ENCODE data around the gene NSMCE4A.
"Not testable (repeated sequence)": the region's sequence is repeated elsewhere in the genome, so short reads cannot be mapped to it uniquely, and the experiment has no call there.

Gene NSMCE4A

DNA sequence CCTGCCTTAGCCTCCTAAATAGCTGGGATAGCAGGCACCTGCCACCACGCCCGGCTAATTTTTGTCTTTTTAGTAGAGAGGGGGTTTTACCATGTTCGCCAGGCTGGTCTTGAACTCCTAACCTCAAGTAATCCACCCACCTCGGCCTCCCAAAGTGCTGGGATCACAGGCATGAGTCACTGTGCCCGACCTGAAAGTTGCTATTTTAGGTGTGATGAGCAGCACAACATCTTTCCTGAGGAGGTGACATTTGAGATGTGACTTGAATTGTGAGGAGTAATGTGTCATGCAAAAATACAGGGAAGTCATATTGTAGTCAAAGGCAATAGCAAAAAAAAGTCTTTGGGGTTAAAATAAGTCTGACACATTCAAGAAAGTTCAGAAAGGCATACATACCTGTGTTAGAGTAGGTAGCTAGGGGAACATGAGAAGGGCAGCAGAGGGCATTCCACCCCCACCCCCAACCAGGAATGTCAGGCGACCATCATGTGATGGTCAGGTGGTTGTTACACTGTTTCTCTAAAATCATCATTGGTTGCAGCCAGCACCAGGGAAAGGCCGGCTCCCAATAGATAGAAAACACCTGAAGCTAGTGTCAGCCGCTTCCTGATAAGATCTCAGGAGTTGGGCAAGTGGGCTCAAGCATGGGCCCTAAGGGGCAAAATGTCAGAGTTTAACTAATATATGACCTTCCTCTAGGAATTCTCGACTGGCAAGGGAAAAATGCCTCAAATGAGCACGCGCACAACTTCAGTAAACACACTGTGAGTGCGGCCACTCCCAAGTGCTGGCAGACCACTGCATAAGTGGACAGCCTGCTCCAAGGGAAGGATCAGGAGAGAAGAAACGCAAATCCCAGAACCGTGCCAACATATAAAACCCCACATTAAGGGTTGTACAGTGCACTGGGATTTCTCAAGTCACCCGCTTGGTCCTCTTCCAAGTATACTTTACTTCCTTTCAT, 13.6 kb upstream of the NSMCE4A start, which contains the start of gene TACC2:
TSS of gene TACC2 (plus strand) at position 803 of the 964 bp plus-strand sequence. CDS start 32,819 bp downstream, outside the sequence.
- no peak for DNase-seq

DNA sequence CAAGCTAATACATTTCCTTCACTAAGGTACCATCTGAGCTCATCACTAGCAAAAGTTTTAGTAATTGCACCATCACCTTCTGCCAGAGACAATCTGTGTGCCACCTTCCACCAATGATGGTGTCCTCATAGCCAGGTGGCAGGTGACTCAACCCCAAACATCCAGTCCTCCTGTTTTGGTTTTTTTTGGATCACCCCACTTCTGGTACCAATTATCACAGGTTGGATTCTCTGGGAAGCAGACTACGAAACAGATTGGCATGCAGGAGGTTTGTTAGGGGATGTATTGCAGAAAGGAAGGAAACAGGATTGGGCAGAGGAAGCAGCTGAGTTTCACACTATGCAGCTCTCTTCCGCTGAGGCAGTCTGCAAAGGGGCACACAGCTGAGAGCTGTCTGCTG, 9.4 kb upstream of the NSMCE4A start:
- no peak for DNase-seq

DNA sequence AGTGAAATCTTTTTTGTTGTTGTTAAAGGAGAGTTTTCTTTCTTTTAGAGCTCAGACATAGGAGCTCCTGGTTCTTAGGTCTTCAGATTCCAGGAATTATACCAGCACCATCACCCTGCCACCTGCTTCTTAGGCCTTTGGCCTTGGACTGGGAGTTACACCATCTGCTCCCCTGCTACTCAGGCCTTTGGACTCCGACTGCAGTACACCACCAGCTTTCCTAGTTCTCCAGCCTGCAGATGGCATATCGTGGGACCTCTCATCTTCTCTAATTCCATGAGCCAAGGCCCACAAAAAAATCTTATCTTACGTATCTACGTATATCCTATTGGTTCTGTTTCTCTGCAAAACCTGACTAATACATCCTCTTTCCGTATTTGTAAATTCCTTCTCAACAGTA, 8.8 kb upstream of the NSMCE4A start:
- DNase-seq = no peak

DNA sequence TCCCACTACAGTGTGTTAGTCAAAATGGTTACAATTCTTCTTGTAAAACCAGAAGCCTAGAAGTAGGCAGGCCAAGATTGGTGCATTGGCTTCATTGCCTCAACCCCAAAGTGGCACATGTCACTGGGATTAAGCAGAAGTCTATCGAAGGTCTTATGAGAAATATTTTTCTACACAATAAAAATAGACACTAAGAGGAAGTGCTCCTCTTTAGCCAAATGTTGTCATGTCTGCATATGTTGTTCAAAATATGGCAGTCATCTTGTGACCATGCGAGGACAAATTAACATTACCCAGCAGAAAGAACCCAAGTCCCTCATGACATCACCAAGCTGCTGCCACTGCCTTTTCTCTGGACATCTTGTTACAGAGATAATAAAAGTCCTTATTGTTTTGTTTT, 6.3 kb upstream of the NSMCE4A start:
- DNase-seq = no peak

DNA sequence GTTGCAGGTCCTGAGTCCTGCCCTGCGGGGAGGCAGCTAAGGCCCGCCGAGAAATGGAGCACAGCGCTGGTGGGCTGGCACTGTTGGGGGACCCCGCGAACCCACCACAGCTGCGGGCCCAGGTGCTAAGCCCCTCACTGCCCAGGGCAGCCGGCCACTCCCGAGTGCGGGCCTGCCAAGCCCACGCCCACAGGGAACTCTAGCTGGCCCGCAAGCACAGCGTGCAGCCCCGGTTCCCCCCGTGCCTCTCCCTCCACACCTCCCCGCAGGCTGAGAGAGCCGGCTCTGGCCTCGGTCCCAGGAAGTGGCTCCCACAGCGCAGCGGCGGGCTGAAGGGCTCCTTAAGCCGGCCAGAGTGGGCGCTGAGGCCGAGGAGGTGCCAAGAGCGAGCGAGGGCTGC, 3.5 kb upstream of the NSMCE4A start:
- no peak for DNase-seq

DNA sequence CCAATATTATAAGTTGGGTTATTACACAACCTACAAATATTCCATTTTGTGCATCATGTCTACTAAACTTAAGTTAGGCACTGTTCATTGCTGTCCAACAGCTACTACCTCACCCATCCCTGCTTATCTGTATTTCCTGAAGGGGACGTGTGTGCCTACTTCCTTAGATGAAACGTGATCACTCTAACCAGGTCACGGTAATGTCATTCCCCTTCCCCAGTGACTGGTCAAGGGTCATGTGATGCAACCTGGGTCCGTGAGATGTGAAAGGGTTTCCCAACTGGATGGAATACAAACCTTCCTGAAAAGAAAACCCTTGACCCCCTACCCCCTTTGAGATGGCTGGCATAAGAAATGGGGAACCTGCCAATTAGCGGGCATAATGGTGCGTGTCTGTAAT, 1.6 kb upstream of the NSMCE4A start:
- DNase-seq = no peak

DNA sequence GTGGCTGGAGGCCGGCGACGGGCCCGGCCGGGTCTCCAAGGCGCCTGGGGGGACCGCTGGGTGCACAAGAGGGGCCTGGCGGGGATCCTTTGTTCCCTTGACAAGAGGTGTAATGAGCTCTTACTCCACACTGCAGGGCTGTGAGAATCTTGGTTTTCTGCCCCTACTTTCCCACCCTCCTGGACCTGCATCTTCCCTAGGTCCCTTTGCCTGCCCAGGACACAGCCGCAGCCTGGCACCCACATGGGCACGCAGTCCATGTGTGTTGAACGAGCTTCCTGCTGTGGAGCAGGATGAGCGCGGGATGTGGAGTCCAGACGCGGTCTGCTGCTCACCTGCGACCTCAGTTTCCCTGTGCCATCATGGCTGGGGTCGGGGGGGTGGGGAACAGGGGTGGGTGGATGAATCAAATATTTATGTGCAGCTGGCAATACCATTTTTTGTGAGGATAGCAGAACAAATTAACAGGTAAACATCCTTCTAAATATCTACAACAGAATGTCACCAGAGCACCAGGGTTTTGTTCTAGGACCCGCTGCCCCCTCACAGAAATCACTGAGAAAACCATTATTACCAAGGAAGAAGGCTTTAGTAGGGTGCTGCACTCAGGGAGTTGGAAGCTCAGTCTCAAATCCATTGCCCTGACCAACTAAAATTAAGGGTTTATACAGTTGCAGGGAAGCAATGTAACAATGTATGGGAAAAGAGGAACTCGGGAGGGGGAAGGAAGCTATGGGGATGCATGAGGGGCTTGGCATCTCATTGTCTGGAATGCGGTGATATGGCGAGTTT, 474 bp upstream of the NSMCE4A start:
- DNase-seq = no peak

DNA sequence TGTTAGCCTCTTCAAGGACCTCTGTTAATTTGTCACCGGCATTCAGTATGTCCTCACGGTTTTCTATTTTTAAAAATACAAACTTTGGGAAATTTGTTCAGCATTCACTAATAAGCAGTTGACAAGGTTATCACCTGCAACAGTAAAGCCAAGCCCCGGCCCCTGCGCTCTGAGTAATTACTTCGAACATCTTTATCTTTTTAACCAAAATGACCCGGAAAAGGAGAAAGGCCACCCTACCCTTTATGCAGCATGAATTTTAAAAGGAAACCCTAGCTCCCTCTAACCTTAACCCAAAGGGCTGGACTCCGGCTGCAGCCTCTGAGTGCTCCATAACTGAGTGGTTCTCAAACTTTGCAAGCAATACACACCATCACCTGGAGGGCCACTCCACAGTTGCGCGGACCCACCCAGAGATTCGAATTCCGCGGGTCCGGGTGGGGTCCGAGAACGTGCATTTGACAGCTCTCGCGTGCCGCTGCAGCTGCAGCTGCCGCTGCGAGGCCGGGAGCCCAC, 940 bp downstream of the NSMCE4A start:
- DNase-seq = no peak

DNA sequence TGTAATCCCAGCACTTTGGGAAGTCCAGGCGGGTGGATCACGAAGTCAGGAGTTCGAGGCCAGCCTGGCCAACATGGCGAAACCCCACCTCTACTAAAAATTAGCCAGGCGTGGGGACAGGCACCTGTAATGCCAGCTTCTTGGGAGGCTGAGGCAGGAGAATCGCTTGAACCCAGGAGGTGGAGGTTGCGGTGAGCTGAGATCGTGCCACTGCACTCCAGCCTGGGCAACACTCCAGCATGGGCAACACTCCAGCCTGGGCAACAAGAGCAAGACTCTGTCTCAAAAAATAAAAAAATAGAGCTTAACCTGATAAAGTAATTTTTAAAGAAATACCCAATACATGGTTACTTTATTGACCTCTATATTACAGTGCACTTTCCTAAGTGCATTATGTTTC, 5.9 kb downstream of the NSMCE4A start:
- not testable (repeated sequence) for DNase-seq

DNA sequence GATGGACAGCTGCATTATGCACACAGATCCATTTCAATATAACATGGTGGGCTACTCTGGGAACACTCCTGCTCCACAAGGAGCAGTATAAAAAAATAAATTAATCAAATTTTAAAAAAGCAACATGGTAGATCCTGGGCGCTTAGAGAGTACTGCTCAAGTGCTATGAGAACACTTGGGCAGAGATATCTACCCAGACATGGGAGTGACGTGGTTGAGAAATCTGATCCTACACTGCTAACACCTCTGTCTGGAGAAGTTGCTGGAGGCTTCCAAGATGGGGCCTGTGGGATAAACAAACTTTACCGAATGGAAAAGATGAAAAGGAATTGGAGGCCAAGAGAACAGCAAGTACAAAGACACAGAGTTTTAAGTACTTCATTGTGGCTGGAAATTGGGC, 9.0 kb downstream of the NSMCE4A start:
- DNase-seq = no peak

DNA sequence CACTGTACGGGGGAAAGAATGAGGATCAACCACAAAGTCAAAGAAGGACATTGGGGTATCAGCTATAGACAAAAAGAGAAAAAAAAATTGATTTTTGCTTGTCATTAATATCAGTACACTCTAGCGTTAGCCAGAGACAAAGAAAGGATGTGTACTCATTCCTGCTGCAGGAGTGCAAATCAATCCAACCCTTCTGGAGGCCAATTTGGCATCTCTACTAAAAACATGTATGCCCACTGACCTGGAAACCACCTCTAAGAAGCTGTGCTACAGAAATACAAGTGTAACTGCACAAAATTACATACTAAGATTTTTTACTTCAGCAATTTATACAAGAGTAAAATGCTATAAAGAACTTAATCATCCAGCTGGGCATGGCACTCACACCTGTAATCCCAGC, 13.6 kb downstream of the NSMCE4A start:
- no peak for DNase-seq

DNA sequence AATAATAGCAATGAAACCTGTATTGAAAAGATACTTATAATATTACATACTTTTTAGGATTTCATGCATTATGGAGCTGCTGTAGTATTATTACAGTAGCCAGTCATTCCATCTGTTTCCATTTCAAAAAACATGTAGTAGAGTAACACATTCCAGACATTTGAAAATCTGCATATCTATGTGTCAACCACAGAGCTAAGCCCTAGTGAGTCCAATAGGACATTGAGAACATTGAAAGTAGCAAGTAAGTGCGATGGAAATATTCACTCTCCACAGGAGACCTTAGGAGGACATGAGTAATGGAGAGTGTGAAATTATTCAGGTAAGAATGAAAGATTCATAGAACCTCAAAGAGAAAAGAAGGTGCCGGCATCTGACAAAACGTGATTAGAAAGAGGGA, 15.3 kb downstream of the NSMCE4A start:
- DNase-seq = no peak

DNA sequence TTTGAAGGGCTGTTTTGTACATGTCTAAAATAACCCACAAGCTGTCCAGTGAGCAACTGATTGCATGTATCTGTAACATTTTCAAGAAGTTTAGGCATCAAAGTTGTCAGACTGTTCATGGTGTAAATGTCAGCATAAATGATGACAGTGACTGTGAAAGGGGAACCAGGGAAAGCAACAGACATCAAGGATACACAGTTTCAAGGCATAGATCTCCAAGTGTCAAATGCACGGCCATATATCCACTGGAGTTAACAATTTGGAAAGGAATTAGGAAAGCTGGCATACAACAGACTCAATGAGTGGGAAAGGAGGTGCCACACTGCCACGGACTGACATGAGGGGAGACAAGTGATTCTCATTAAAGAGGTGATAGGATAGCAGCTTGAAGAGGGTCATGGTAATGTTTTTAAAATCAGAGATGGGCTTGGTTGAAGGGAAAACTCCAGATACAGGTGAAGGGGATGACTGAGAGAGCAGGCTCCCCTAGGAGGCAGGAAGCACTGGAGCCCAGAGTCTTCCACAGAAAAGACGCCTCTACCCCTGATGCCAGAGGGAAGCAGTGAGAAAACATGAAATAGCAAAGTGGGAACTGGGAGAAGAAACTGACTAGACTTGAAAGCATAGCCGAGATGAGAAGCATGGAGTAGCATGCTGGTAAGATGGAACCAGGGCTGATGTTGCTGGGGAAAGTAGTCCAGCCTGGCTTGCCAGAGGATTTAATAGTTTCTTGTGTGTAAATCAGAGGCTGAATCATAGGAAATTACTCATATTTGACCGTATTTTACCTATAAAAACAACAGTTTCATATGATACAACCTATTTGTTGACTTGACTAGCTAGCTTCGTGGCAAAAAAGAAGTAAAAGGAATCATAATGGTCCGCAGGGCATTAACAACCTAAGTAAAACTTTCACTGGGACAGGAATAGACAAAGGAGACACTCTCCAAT, 18.6 kb downstream of the NSMCE4A start:
- no peak for DNase-seq

DNA sequence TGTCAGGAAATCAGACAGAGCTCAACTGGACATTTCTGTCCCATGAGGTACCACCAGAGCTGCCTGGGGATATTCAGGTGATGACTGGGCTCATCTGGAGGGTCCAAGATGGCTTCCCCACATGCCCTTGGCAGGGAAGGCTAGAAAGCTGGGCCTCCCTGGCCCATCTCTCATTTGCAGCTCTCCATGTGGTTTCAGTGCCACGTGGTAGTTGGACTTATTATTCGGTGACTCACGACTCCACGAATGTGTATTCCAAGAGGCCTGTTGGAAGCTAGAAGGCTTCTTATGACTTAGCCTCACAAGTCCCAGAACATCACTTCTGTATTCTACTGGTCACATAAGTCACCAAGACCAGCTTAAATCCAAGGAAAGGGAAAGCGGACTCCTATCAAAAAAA, 22.8 kb downstream of the NSMCE4A start:
- DNase-seq = no peak

DNA sequence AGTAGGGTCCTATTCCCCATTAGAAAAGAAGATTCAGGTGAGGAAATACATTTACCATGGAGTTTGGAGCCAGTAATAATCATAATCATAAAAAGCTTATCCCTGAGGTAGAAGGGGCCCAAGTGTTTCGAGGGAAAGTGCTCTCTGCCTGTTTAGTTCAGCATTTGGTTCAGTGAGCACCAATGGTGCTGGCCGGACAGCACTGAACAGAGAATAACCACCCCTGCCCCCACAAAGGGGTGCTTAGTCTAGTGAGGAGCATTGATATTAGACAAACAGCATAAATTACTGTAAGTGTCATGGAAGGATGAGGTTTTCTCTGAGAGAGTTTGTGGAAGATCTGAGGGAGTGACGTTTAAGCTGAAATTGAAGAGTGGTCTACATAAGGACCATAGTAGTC, 25.6 kb downstream of the NSMCE4A start:
- DNase-seq = no peak

DNA sequence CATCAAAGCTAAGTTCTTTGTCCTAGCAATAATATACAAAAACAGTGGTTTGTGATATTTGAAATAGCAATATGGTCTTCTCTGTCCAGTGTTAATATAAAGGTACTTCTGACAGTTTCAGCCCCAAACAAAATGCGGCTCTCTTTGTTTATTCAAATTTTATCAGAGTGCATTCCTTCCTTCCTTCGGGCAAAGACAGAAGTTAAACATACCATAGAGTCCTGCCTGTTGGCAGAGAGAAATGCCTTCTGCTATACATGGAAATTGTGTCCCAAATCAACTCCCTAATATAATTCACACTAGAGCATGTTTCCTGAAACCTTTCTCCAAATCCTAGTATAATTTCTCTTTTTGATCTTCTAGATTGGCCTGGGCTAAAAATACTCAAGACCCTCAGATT, 26.0 kb downstream of the NSMCE4A start:
- DNase-seq = no peak

DNA sequence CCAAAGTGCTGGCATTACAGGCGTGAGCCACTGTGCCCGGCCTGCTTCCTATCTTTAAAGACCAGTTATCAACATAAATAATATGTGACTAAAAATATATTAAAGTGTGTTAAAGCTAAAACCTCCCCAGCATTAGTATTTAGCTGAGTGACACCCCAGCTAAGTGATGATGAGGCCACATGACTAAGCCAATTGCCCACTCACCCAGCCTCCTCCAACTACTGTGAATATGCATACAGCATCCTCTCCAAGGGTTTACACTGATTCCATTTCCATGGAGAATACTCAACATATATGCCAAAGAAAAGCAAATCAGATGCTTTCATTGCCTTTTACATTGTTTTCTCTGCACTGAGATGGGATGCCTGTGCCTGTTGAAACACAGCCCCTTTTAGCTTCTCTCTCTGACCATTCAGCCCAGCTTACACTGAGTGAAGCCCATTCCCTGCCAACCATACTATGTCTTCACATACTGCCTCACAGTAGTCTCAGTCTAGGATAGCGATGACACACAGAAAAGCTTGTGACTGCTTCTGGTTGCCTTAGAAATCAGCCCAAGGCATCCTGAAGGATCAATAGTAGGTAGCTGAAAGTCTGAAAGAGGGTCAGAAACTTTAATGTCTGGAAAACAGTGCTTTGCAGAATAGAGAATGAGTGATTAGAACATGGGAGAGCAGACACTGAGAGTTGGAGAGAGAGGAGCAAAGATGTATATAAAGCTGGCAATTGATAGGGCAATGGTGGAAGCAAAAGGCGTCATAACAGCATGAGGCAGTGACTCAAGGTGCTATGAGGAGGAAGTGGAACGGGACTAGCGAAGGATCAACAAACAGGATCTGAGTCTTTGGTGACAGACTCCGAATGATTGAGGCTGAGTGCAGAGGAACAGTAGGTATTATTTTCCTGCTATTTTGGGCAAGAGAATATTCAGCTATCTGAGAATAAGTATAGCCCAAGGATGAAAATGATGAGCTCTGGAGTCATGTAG, 27.4 kb downstream of the NSMCE4A start:
- no peak for DNase-seq

DNA sequence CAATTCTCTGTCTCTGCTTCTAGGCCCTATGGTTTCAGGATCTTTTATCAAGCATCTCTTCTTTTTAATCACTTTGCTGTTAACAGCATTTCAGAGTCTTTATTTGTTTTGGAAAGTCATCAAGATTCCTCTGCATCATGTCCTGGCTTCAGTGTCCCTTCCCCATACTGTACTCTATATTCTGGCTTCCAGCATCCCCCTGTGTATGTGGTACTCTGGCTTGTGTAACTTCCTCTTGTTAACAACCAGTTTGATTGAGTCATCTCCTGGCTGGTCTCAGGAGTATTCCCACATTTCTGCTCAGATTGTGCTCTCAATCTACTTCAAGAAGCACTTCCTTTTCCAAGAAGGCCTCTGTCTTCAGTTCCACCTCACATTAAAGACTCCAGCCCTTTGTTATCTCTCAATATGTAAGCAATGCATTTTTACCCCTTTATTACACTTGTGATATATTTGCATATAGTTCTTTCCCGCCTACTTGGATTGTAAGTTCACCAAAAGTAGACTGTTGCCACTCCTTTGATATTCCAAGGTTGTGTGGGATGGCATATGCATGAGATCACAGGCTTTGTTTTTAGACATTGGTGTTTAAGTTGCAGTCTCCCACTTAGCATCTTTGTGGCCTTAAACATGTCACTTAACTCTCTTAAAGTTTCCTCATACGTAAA, 32.1 kb downstream of the NSMCE4A start:
- DNase-seq = peak; percentile 63

DNA sequence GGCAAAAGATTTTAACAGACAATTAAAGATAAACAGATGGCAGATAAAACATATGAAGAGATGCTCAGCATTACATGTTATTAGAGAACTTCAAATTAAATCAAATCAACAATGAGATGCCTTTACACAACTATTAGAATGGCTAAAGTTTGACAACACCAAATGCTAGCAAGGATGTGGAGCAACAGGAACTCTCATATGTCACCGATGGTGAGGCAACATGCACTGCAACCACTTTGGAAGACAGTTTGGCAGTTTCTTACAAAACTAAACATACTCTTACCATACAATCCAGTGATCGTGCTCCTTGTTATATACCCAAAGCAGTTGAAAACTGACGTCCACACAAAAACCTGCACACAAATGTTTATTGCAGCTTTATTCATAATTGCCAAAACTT, 33.5 kb downstream of the NSMCE4A start:
- DNase-seq = no peak

DNA sequence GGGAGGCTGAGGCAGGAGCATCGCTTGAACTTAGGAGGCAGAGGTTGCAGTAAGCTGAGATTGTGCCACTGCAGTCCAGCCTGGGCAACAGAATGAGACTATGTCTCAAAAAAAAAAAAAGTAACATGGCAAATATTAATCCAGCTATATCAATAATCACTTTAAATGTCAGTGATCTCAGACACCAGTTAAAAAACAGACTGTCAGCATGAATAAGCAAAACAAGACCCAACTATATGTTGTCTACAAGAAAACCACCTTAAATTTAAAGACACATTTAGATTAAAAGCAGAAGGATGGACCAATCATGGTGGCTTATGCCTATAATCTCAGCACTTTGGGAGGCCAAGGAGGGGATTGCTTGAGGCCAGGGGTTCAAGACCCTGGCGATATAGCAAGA, 38.7 kb downstream of the NSMCE4A start:
- no peak for DNase-seq

DNA sequence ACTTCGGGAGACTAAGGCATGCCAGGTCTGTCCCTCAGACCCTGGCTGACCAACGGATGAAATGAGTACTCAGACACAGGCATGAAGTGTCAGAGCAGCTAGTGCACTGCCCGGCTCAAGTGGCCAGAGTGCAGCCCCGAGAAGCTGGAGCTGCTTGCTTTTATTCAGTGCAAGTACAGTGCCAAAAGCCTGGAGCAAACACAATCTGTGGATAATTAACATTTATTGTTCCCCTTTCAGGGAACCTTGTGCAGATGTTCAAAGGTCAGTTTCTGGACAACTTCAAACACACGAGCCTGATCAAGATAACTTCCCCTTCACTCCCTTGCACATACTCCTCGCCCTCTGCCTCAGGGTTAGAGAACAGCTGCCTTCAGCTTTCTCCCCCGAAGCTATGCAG, 39.3 kb downstream of the NSMCE4A start:
- peak; percentile 63 for DNase-seq
